Activated CD8-positive, alpha-beta memory T cell treated with anti-CD3 and anti-CD28 coated beads for 1 hour (primary cell): Measurements from ENCODE around the gene KAZN.

ENCODE experiments used
- DNase-seq, 2 donors: peaks; one replicate each; pipeline ENCODE4 v3.0.0-alpha.2; 2020; ENCODE audit warnings: low read depth in 1 of 2; ENCODE audit errors: extremely low read depth in 1 of 2

KAZN gene

GRCh38 chr1:14612256-14612655 lies 13.8 kb downstream of the KAZN start:
- no peak for DNase-seq

- no peak for DNase-seq
These were observed 15.4 kb downstream of the KAZN start for GRCh38 chr1:14613926-14614325.

- no peak for DNase-seq
These were observed 15.9 kb downstream of the KAZN start for GRCh38 chr1:14614341-14614740.

GRCh38 chr1:14615549-14616218 lies 17.2 kb downstream of the KAZN start:
- DNase-seq: no peak

- DNase-seq: no peak
These were observed 18.3 kb downstream of the KAZN start for GRCh38 chr1:14616632-14617396.

GRCh38 chr1:14617791-14618190 lies 19.3 kb downstream of the KAZN start:
- DNase-seq: no peak

GRCh38 chr1:14620941-14621340 lies 22.5 kb downstream of the KAZN start:
- DNase-seq: no peak

GRCh38 chr1:14623090-14623489 lies 24.6 kb downstream of the KAZN start:
- DNase-seq: no peak

- no peak for DNase-seq
These were observed 26.5 kb downstream of the KAZN start for GRCh38 chr1:14624941-14625340.

- DNase-seq: no peak
These were observed 27.1 kb downstream of the KAZN start for GRCh38 chr1:14625572-14625971.

GRCh38 chr1:14625996-14626395 lies 27.5 kb downstream of the KAZN start:
- no peak for DNase-seq

- DNase-seq: no peak
These were observed 28.6 kb downstream of the KAZN start for GRCh38 chr1:14626869-14627607.

GRCh38 chr1:14627608-14628489 lies 29.4 kb downstream of the KAZN start:
- no peak for DNase-seq

- no peak for DNase-seq
These were observed 31.0 kb downstream of the KAZN start for GRCh38 chr1:14629363-14630014.

- no peak for DNase-seq
These were observed 32.5 kb downstream of the KAZN start for GRCh38 chr1:14630986-14631385.

- no peak for DNase-seq
These were observed 32.9 kb downstream of the KAZN start for GRCh38 chr1:14631421-14631820.

GRCh38 chr1:14634486-14634885 lies 36.0 kb downstream of the KAZN start:
- DNase-seq: no peak

- DNase-seq: no peak
These were observed 36.9 kb downstream of the KAZN start for GRCh38 chr1:14635421-14635820.

GRCh38 chr1:14636897-14637632 lies 38.6 kb downstream of the KAZN start:
- no peak for DNase-seq
